Astrocyte of the cerebellum (primary cell): ENCODE data around the gene ACER3.

Experiments used
- DNase-seq: peaks from one replicate; pipeline ENCODE4 v3.0.0-alpha.2; 2011; ENCODE audit warnings: low read depth
- H3K4me3 ChIP-seq: 2 replicates; pipeline ENCODE4 v1.5.1; 2011; ENCODE audit warnings: mild to moderate bottlenecking, low read depth, low read length, moderate library complexity
- CTCF ChIP-seq: IDR thresholded peaks from 2 replicates; pipeline ENCODE4 v1.5.1; 2012; ENCODE audit warnings: low read length, low read depth, moderate library complexity, mild to moderate bottlenecking; ENCODE audit errors: missing control alignments
- in situ Hi-C: cut with HindIII; loops from 2 replicates; pipeline ENCODE4 v1.10.0; 2017; ENCODE audit warnings: low sequenced_read_pairs

Gene ACER3

GRCh38 chr11:76837696-76838677 lies 22.7 kb upstream of the ACER3 start:
- DNase-seq = no peak
- no peak overlapping the region for H3K4me3 ChIP-seq
- in situ Hi-C loops = loop anchor here (5.0 kb wide), 1 partner anchor 41 kb away; no protein-coding TSS in a partner anchor
- no peak for TF ChIP-seq CTCF

- H3K4me3 ChIP-seq = no peak overlapping the region
- DNase-seq = no peak
- TF ChIP-seq CTCF = peak; percentile 52
- in situ Hi-C loops = loop anchor here (5.0 kb wide), 1 partner anchor 41 kb away; no protein-coding TSS in a partner anchor
These were observed 22.0 kb upstream of the ACER3 start for GRCh38 chr11:76838678-76839068.

GRCh38 chr11:76839311-76839710 lies 21.4 kb upstream of the ACER3 start:
- H3K4me3 ChIP-seq = no peak overlapping the region
- TF ChIP-seq CTCF = no peak
- in situ Hi-C loops = loop anchor here (5.0 kb wide), 1 partner anchor 42 kb away; no protein-coding TSS in a partner anchor
- DNase-seq = no peak

GRCh38 chr11:76841923-76842452 lies 18.7 kb upstream of the ACER3 start:
- DNase-seq = no peak
- no peak overlapping the region for H3K4me3 ChIP-seq
- in situ Hi-C loops = no loop called here
- no peak for TF ChIP-seq CTCF

- DNase-seq = no peak
- TF ChIP-seq CTCF = no peak
- in situ Hi-C loops = no loop called here
- no peak overlapping the region for H3K4me3 ChIP-seq
These were observed 16.8 kb upstream of the ACER3 start for GRCh38 chr11:76843907-76844306.

- no peak for DNase-seq
- no peak overlapping the region for H3K4me3 ChIP-seq
- TF ChIP-seq CTCF = no peak
- in situ Hi-C loops = no loop called here
These were observed 16.2 kb upstream of the ACER3 start for GRCh38 chr11:76844511-76844910.
